Measurements from ENCODE around the gene PLXND1. TPM values are rescaled to one million over a fixed set of nuclear protein-coding genes. Genes with fewer than 3 reads are reported as not detected.

The PLXND1 gene
- total RNA-seq, 4 donors from 2014 or later, result 13.1 to 305 (median 48.2) TPM

GRCh38 chr3:129602730-129603560 is 3.5 kb downstream of the PLXND1 start:
- no peak for TF ChIP-seq CTCF (IDR thresholded peaks at IDR 0.05)
- H3K27ac ChIP-seq, result peak overlapping the region; percentile 27 to 86 (median 62)
- peaks cover 0 to 6% of the 10 kb centered on the region in 2 donors for H3K27me3 ChIP-seq
- H3K4me3 ChIP-seq, result peak overlapping the region in 3 of 4 donors; percentile 9 to 76 (median 70)
- H3K9me3 ChIP-seq, result no peaks in the 10 kb centered on the region
- H3K36me3 ChIP-seq, result no peaks in the 10 kb centered on the region
- DNase-seq, result peak in 1 of 3 donors; percentile 68
- peaks cover 0 to 72% (median 16%) of the 10 kb centered on the region in 4 donors for H3K4me1 ChIP-seq

GRCh38 chr3:129602309-129602708 is 4.2 kb downstream of the PLXND1 start:
- TF ChIP-seq POLR2A (IDR thresholded peaks at IDR 0.05), result no peak
- no peak for TF ChIP-seq CTCF (IDR thresholded peaks at IDR 0.05)
- no peak for DNase-seq
- Histone ChIP-seq H3K4me1 (peaks cover 0 to 72% (median 12%) of the 10 kb centered on the region in 4 donors), H3K27ac (peak overlapping the region in 2 of 4 donors; percentile 78 to 86), H3K36me3 (no peaks in the 10 kb centered on the region), H3K4me3 (peak overlapping the region in 2 of 4 donors; percentile 70 to 76), H3K9me3 (no peaks in the 10 kb centered on the region), H3K27me3 (peaks cover 0 to 6% of the 10 kb centered on the region in 2 donors)

- TF ChIP-seq POLR2A (IDR thresholded peaks at IDR 0.05) (no peak), CTCF (IDR thresholded peaks at IDR 0.05) (no peak)
- no peak for DNase-seq
- no peak overlapping the region for H3K4me3 ChIP-seq
- H3K4me1 ChIP-seq, result peaks cover 0 to 74% (median 11%) of the 10 kb centered on the region in 4 donors
- H3K27me3 ChIP-seq, result peaks cover 0 to 6% of the 10 kb centered on the region in 2 donors
- no peaks in the 10 kb centered on the region for H3K36me3 ChIP-seq
- H3K27ac ChIP-seq, result peak overlapping the region in 3 of 4 donors; percentile 13 to 86 (median 78)
- H3K9me3 ChIP-seq, result no peaks in the 10 kb centered on the region
Measured at GRCh38 chr3:129601713-129602112, 4.8 kb downstream of the PLXND1 start.

- no peaks in the 10 kb centered on the region for H3K27me3 ChIP-seq
- no peaks in the 10 kb centered on the region for H3K9me3 ChIP-seq
- H3K4me3 ChIP-seq, result no peak overlapping the region
- no peak for TF ChIP-seq CTCF (IDR thresholded peaks at IDR 0.05)
- no peak for TF ChIP-seq POLR2A (IDR thresholded peaks at IDR 0.05)
- peak overlapping the region in 3 of 4 donors; percentile 12 to 83 (median 42) for H3K27ac ChIP-seq
- no peak for DNase-seq
- no peaks in the 10 kb centered on the region for H3K36me3 ChIP-seq
- H3K4me1 ChIP-seq, result peaks cover 0 to 77% (median 6%) of the 10 kb centered on the region in 4 donors
Measured at GRCh38 chr3:129600348-129600747, 6.1 kb downstream of the PLXND1 start.

GRCh38 chr3:129599607-129600006 is 6.9 kb downstream of the PLXND1 start:
- H3K27me3 ChIP-seq, result no peaks in the 10 kb centered on the region
- H3K4me3 ChIP-seq, result no peak overlapping the region
- peaks cover 0 to 78% (median 2%) of the 10 kb centered on the region in 4 donors for H3K4me1 ChIP-seq
- peak in 1 of 3 donors; percentile 70 for DNase-seq
- TF ChIP-seq POLR2A (IDR thresholded peaks at IDR 0.05), result no peak
- no peak for TF ChIP-seq CTCF (IDR thresholded peaks at IDR 0.05)
- no peaks in the 10 kb centered on the region for H3K36me3 ChIP-seq
- peak overlapping the region; percentile 8 to 83 (median 74) for H3K27ac ChIP-seq
- H3K9me3 ChIP-seq, result no peaks in the 10 kb centered on the region
